Left renal pelvis (tissue), 4 donors: Measurements from ENCODE around the gene CNKSR3. TPM values are rescaled to one million over a fixed set of nuclear protein-coding genes. Genes with fewer than 3 reads are reported as not detected.

Experiments used
- DNase-seq, 4 donors: peaks; one replicate each; pipeline ENCODE4 v3.0.0-alpha.2; 2013; ENCODE audit warnings: low read depth in 4 of 4, low spot score in 3 of 4
- polyA plus RNA-seq, 4 donors: library from polyadenylated mRNA; unstranded; fragments of 120-200 nt; gene quantifications; one replicate each; pipeline ENCODE4 v1.2.1, GENCODE V29; 2013; ENCODE audit not compliant: insufficient read length in 4 of 4

The CNKSR3 gene
- polyA plus RNA-seq, 4 donors: 33.1 to 62.8 (median 58.5) TPM

DNA sequence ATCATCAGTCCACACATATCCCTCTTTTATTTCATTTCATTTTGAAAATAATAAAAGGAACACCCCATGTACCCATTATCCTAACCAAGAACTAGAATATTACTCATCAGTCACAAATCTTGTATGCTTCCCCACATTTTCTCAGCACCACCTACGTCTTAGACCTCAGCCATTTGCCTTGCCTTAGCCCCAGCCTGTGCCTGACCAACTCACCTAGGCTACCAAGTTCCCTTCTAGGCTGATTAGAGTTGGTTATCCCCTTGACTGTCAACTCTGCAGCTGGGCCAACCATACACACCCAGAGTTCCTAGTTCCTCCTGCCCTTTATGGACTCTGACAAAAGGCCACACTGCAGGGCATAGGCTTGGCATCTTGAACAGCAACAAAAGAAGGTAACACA is 120.5 kb downstream of the CNKSR3 start:
- DNase-seq: no peak

DNA sequence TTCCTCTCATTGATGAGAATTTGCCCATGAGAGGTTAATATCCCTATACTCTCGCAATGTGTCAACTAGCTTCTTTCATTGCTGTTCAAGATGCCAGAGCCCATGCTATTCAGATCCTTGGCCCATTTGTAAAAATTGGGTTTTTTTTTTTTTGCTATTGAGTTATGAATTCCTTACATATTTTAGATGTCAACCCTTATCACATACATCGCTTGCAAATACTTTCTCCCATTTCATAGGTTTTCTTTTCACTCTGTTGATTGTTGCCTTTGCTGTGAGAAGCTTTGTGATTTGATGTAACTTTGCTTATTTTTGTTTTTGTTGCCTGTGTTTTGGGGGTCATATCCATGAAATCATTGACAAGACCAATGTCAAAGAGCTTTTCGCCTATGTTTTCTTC is 121.7 kb downstream of the CNKSR3 start:
- no peak for DNase-seq

- DNase-seq: no peak
Observed at GRCh38 chr6:154386848-154387717, 123.4 kb downstream of the CNKSR3 start.

GRCh38 chr6:154384191-154384590 is 126.3 kb downstream of the CNKSR3 start:
- DNase-seq: no peak

DNA sequence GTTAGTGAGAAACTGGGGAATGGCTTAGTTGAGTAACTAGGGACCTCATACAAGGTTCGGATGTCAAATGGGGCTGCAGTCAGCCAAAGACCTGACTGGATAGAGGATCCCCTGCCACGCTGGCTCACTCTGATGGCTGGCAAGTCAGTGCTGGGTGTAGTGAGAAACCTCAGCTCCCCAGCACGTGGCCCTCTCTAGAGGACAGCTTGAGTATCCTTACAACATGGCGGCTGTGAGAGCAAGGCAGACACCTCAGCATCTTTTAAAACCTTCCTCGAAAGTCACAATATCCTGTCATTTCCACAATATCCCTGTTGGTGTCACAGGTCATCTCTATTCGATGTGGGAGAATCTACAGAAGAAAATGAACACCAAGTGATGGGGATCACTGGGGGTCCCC is 127.2 kb downstream of the CNKSR3 start:
- DNase-seq: no peak

DNA sequence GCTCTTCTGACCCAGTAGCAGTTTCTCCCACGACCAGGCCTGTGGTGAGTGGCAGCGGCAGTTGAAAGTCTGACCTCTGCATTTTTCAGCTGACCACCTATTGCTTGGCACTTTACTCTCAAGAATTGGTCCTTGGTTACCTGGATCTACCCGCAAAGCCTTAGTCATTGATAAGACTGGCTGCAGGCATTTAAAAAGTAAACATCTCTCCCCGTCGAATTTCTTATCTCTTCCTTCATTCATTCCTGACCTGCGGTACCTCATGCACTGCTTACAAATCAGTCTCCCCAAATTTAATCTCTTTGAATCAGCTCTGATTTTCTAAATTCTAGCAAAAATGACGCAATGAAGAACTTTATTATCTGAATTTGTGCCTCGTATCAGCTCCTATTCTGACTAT is 127.7 kb downstream of the CNKSR3 start:
- DNase-seq: no peak

- no peak for DNase-seq
Observed at GRCh38 chr6:154381548-154381947, 128.9 kb downstream of the CNKSR3 start.

DNA sequence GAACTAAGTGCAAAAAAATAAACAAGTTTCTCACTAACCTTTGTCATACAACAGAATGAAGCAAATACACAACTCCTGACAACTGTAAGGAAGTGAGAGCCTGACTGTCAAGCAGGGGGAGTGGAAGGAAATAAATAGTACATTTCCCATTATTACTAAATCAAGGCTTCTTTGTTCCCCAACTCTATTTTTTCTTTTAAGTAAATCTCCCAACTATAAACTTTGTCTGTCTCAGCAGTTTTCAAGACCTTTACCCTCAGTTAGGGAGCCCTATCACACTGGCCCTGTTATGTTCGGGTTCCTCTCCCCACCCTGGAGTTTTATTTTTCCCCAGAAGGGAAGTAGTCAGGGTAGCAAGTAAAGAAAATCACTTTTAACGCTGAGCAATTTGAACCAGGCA is 129.7 kb downstream of the CNKSR3 start:
- no peak for DNase-seq

DNA sequence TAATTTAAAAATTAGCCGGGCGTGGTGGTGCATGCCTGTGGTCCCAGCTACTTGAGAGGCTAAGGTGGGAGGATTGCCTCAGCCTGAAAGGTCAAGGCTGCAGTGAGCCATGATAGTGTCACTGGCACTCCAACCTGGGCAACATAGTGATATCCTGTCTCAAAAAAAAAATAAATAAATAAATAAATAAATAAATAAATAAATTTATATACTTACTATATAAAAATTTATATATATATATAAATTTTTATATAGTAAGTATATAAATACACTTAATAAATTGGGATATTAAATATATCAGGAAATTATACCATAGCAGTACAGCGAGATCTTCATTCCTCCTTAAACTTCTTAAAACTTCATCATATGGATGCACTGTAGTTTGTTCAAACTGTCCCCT is 130.9 kb downstream of the CNKSR3 start:
- DNase-seq: no peak

DNA sequence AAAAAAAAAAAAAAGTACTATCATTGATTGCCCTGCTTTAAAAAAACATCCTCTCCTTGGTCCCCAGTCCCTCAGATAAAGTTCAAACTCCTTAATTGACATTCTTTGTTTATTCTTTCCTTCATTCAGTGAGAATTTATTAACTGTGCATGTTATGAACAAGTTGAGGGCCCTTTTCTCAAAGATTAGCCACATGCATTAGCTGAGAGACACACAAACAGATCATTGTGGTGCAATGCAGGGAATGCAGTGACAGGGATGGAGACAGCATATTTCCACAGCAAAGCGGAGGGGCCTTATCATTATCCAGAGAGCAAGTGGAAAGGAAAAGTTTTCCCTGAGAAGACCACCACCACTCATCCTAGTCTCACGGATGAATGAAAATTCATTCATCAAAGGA is 132.0 kb downstream of the CNKSR3 start:
- DNase-seq: no peak

GRCh38 chr6:154377726-154378125 is 132.8 kb downstream of the CNKSR3 start:
- DNase-seq: no peak

DNA sequence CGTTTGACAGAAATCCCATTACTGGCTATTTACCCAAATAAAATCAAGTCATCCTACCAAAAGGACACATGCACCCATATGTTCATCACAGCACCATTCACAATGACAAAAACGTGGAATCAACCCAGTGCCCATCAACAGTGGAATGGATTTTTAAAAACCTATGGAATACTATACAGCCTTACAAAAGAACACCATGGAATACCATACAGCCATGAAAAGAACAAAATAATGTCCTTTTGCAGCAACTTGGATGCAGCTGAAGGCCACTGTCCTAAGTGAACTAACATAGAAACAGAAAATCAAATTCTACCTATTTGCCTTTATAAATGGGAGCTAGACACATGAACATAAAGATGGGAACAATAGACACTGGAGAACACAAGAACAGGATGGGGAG is 136.5 kb downstream of the CNKSR3 start:
- DNase-seq: no peak

DNA sequence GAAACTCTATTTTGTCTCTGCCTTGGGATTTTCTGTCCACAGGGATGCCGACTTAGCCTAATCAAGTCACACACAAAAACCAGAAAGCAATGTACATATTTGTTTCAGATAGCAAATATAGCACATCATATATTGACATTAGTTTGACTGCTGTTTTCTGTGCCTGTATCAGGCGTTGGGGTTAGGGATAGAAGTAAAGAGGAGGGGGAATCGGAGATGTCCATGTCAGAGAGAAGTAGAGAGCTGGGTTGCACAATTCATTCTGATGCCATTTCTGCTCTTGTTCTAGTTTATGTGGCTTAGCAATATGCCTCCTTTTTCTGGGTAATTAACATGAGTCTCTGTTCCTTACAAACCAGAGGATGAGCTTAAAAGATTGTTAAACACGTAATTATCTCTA is 139.2 kb downstream of the CNKSR3 start:
- DNase-seq: no peak

GRCh38 chr6:154370545-154370944 is 139.9 kb downstream of the CNKSR3 start:
- no peak for DNase-seq

DNA sequence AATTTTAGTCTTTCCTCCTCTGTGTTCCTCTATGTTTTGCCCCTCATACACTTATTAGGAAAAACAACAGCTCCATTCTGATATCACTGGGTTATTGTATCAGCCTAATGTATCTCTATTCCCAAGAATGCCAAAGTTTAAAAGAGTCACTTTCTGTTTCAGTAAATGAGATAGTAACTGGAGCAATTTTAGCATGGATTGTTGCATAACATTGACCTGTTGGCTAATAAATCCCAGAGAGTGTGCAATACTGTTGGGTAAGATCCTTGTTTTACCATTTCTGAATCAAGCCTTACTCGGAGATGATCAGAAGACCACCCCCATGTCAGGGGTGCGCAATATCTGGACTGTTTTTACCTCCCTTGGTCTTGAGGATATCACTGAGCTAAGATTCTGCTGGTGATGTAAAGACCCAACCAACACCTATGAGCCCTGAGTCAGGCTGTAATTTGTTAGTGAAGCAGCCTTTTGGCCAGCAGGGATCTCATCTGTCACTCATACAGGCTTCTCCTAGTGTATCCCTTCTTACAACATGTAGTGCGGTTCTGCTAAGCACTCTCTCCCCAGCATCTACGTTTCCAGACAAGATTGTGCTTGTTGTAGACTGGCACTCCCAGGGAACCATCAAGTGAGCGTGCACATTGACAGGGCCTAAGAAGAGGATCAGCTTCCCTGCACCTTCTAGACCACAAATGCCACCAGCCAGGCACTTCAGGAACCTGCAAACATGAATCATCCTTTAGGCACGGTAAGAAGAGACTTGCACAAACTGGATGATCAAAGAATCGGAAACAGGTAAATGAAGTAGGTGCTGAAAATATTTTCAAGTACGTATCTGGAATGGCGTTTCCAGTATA is 142.4 kb downstream of the CNKSR3 start:
- no peak for DNase-seq

GRCh38 chr6:154367336-154367735 is 143.1 kb downstream of the CNKSR3 start:
- DNase-seq: no peak

- no peak for DNase-seq
Observed at GRCh38 chr6:154363821-154364220, 146.7 kb downstream of the CNKSR3 start.

- DNase-seq: no peak
Observed at GRCh38 chr6:154361476-154361875, 149.0 kb downstream of the CNKSR3 start.

GRCh38 chr6:154360476-154360875 is 150.0 kb downstream of the CNKSR3 start:
- DNase-seq: no peak

- DNase-seq: no peak
Observed at GRCh38 chr6:154359679-154360078, 150.8 kb downstream of the CNKSR3 start.

- DNase-seq: no peak
Observed at GRCh38 chr6:154359161-154359574, 151.3 kb downstream of the CNKSR3 start.
